Measurements from ENCODE around the gene KSR2.

Gene KSR2

DNA sequence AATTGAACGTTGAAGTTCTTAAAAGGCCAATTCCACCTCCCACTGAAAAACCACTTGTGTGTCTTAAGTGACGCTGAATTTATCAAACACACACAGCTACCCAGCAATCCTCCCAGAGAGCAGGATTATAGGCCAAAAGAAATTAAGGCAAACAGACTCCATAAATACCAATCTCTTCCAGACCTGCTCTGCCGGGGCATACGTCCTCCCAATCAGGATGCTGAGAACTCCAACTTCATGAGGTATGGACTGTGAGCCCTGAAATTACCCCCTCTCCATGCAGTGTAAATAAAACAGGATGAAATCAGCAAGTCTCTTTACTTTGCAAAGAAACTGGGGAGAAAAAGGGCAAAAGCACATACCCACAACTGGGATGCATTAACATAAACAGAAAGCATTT, 265.2 kb downstream of the KSR2 start:
- H3K36me3 ChIP-seq (ENCODE audit: control insufficient read depth, insufficient read depth, low read length) = no peaks in the 10 kb centered on the region
- no peak overlapping the region for H3K4me3 ChIP-seq (ENCODE audit: low read length)
- DNase-seq (ENCODE audit: low read depth, low spot score) = no peak
- no peaks in the 10 kb centered on the region for H3K27me3 ChIP-seq (ENCODE audit: control insufficient read depth, insufficient read depth, low read length)
- H3K9me3 ChIP-seq (ENCODE audit: control insufficient read depth, insufficient read depth, low read length) = no peaks in the 10 kb centered on the region
- WGBS (ENCODE audit: insufficient coverage, insufficient read length) = no CpG with 5 or more reads among the region's 4 CpGs
- H3K27ac ChIP-seq (ENCODE audit: low read length) = no peak overlapping the region
- peaks cover 3% of the 10 kb centered on the region; the same call in 1 of the 2 replicates for H3K4me1 ChIP-seq (ENCODE audit: control insufficient read depth, insufficient read depth, low read length)

DNA sequence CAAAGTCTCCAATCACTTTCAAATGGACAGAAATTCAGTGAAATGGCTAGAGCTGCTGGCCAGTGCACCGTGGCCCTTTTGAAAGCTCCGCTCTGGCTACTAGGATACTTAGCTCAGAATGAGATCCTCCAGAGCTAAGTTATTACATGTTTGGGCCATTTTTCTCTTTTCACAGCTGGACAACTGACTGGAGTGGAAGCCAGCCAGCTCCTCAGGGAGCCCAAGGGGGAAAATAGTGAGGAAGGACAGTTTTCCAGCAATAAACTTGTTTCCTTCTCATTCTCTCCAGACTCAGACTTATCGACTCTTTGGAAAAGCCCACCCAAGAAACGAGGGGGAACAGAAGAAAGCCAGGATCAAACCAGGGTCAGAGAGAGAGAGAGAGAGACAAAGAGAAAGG, 266.0 kb downstream of the KSR2 start:
- H3K27ac ChIP-seq (ENCODE audit: low read length) = no peak overlapping the region
- no peaks in the 10 kb centered on the region for H3K27me3 ChIP-seq (ENCODE audit: control insufficient read depth, insufficient read depth, low read length)
- peaks cover 3% of the 10 kb centered on the region; the same call in 1 of the 2 replicates for H3K4me1 ChIP-seq (ENCODE audit: control insufficient read depth, insufficient read depth, low read length)
- no peak overlapping the region for H3K4me3 ChIP-seq (ENCODE audit: low read length)
- H3K9me3 ChIP-seq (ENCODE audit: control insufficient read depth, insufficient read depth, low read length) = no peaks in the 10 kb centered on the region
- DNase-seq (ENCODE audit: low read depth, low spot score) = no peak
- no CpG with 5 or more reads among the region's 4 CpGs for WGBS (ENCODE audit: insufficient coverage, insufficient read length)
- no peaks in the 10 kb centered on the region for H3K36me3 ChIP-seq (ENCODE audit: control insufficient read depth, insufficient read depth, low read length)

GRCh38 chr12:117699575-117699974, 269.2 kb downstream of the KSR2 start:
- WGBS (ENCODE audit: insufficient coverage, insufficient read length) = no CpG with 5 or more reads among the region's 5 CpGs
- no peaks in the 10 kb centered on the region for H3K9me3 ChIP-seq (ENCODE audit: control insufficient read depth, insufficient read depth, low read length)
- no peak for DNase-seq (ENCODE audit: low read depth, low spot score)
- H3K27ac ChIP-seq (ENCODE audit: low read length) = no peak overlapping the region
- no peaks in the 10 kb centered on the region for H3K27me3 ChIP-seq (ENCODE audit: control insufficient read depth, insufficient read depth, low read length)
- H3K4me3 ChIP-seq (ENCODE audit: low read length) = no peak overlapping the region
- H3K36me3 ChIP-seq (ENCODE audit: control insufficient read depth, insufficient read depth, low read length) = no peaks in the 10 kb centered on the region
- H3K4me1 ChIP-seq (ENCODE audit: control insufficient read depth, insufficient read depth, low read length) = peaks cover 3% of the 10 kb centered on the region; the same call in 1 of the 2 replicates

GRCh38 chr12:117699118-117699517, 269.7 kb downstream of the KSR2 start:
- no peaks in the 10 kb centered on the region for H3K27me3 ChIP-seq (ENCODE audit: control insufficient read depth, insufficient read depth, low read length)
- H3K27ac ChIP-seq (ENCODE audit: low read length) = no peak overlapping the region
- no peaks in the 10 kb centered on the region for H3K9me3 ChIP-seq (ENCODE audit: control insufficient read depth, insufficient read depth, low read length)
- DNase-seq (ENCODE audit: low read depth, low spot score) = no peak
- H3K4me1 ChIP-seq (ENCODE audit: control insufficient read depth, insufficient read depth, low read length) = peaks cover 3% of the 10 kb centered on the region; the same call in 1 of the 2 replicates
- WGBS (ENCODE audit: insufficient coverage, insufficient read length) = no CpG with 5 or more reads among the region's 1 CpG
- H3K36me3 ChIP-seq (ENCODE audit: control insufficient read depth, insufficient read depth, low read length) = no peaks in the 10 kb centered on the region
- no peak overlapping the region for H3K4me3 ChIP-seq (ENCODE audit: low read length)

DNA sequence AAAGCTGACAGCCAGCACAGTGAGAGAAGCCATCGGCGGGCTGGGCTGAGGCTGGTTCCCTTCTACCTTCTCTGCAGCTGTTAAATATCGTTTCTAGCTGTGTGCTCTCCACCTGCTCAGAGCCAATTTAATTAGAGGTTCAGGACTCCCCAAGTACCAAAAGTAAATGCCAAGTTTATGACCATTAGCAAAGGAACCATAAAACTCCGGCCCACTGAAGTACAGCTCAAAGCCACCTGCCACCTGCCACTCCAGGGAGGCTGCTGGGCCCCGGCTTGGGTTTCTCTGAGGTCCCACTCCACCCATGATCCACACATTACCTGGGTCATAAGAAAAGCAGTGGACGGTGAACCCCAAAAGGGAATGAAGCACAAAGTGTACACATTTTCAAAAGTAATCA, 272.8 kb downstream of the KSR2 start:
- Histone ChIP-seq H3K4me1 (ENCODE audit: control insufficient read depth, insufficient read depth, low read length) (no peaks in the 10 kb centered on the region), H3K9me3 (ENCODE audit: control insufficient read depth, insufficient read depth, low read length) (no peaks in the 10 kb centered on the region), H3K27ac (ENCODE audit: low read length) (no peak overlapping the region), H3K27me3 (ENCODE audit: control insufficient read depth, insufficient read depth, low read length) (no peaks in the 10 kb centered on the region), H3K36me3 (ENCODE audit: control insufficient read depth, insufficient read depth, low read length) (no peaks in the 10 kb centered on the region), H3K4me3 (ENCODE audit: low read length) (no peak overlapping the region)
- WGBS (ENCODE audit: insufficient coverage, insufficient read length) = no CpG with 5 or more reads among the region's 6 CpGs
- no peak for DNase-seq (ENCODE audit: low read depth, low spot score)

GRCh38 chr12:117692512-117692911, 276.3 kb downstream of the KSR2 start:
- no peak for DNase-seq (ENCODE audit: low read depth, low spot score)
- Histone ChIP-seq H3K27ac (ENCODE audit: low read length) (no peak overlapping the region), H3K27me3 (ENCODE audit: control insufficient read depth, insufficient read depth, low read length) (no peaks in the 10 kb centered on the region), H3K4me3 (ENCODE audit: low read length) (no peak overlapping the region), H3K4me1 (ENCODE audit: control insufficient read depth, insufficient read depth, low read length) (no peaks in the 10 kb centered on the region), H3K36me3 (ENCODE audit: control insufficient read depth, insufficient read depth, low read length) (no peaks in the 10 kb centered on the region), H3K9me3 (ENCODE audit: control insufficient read depth, insufficient read depth, low read length) (no peaks in the 10 kb centered on the region)
- no CpG with 5 or more reads among the region's 2 CpGs for WGBS (ENCODE audit: insufficient coverage, insufficient read length)

GRCh38 chr12:117689857-117690256, 278.9 kb downstream of the KSR2 start:
- Histone ChIP-seq H3K9me3 (ENCODE audit: control insufficient read depth, insufficient read depth, low read length) (no peaks in the 10 kb centered on the region), H3K4me1 (ENCODE audit: control insufficient read depth, insufficient read depth, low read length) (no peaks in the 10 kb centered on the region), H3K27me3 (ENCODE audit: control insufficient read depth, insufficient read depth, low read length) (no peaks in the 10 kb centered on the region), H3K36me3 (ENCODE audit: control insufficient read depth, insufficient read depth, low read length) (no peaks in the 10 kb centered on the region), H3K27ac (ENCODE audit: low read length) (no peak overlapping the region), H3K4me3 (ENCODE audit: low read length) (no peak overlapping the region)
- no peak for DNase-seq (ENCODE audit: low read depth, low spot score)
- no CpG with 5 or more reads among the region's 1 CpG for WGBS (ENCODE audit: insufficient coverage, insufficient read length)

DNA sequence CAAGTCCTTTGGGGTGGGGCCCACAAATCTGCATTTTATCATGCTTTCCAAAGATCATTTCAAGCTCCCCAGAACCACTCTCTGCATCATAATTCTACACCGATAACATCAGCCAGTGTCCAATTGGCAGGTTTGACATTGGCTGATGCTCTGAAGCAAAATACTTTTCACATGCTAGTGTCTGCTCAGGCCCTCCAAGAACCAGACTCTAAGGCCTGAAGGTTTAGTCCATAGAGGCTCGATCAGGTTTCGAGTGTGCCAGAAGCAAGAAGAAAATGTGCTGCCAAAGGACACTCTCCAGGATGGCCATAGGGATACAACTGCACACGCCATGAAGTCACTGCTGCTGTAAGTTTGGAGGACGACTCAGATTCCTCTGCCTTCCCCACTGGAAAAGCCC, 280.3 kb downstream of the KSR2 start:
- no peak overlapping the region for H3K4me3 ChIP-seq (ENCODE audit: low read length)
- no peak for DNase-seq (ENCODE audit: low read depth, low spot score)
- H3K4me1 ChIP-seq (ENCODE audit: control insufficient read depth, insufficient read depth, low read length) = no peaks in the 10 kb centered on the region
- WGBS (ENCODE audit: insufficient coverage, insufficient read length) = no CpG with 5 or more reads among the region's 5 CpGs
- H3K27ac ChIP-seq (ENCODE audit: low read length) = no peak overlapping the region
- no peaks in the 10 kb centered on the region for H3K9me3 ChIP-seq (ENCODE audit: control insufficient read depth, insufficient read depth, low read length)
- H3K36me3 ChIP-seq (ENCODE audit: control insufficient read depth, insufficient read depth, low read length) = no peaks in the 10 kb centered on the region
- H3K27me3 ChIP-seq (ENCODE audit: control insufficient read depth, insufficient read depth, low read length) = no peaks in the 10 kb centered on the region

GRCh38 chr12:117686911-117687377, 281.8 kb downstream of the KSR2 start:
- no peak for DNase-seq (ENCODE audit: low read depth, low spot score)
- H3K36me3 ChIP-seq (ENCODE audit: control insufficient read depth, insufficient read depth, low read length) = no peaks in the 10 kb centered on the region
- no peaks in the 10 kb centered on the region for H3K9me3 ChIP-seq (ENCODE audit: control insufficient read depth, insufficient read depth, low read length)
- no peaks in the 10 kb centered on the region for H3K27me3 ChIP-seq (ENCODE audit: control insufficient read depth, insufficient read depth, low read length)
- no peak overlapping the region for H3K4me3 ChIP-seq (ENCODE audit: low read length)
- no peak overlapping the region for H3K27ac ChIP-seq (ENCODE audit: low read length)
- no CpG with 5 or more reads among the region's 8 CpGs for WGBS (ENCODE audit: insufficient coverage, insufficient read length)
- no peaks in the 10 kb centered on the region for H3K4me1 ChIP-seq (ENCODE audit: control insufficient read depth, insufficient read depth, low read length)

DNA sequence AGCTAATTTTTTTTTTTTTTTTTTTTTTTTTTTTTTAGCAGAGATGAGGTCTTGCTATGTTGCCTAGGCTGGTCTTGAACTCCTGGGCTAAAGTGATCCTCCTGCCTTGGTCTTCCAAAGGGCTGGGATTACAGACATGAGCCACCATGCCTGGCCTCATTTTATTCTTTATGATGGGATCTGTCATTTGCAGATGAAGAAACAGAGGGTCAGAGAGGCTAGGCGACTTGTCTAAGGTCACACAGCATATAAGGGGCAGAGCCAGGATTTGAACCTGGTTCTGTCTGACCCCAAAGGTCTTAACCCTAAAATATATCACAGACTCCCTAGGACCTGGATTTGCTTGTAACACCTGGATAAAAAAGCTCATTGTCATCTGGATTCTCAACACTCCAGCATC, 282.6 kb downstream of the KSR2 start:
- Histone ChIP-seq H3K4me3 (ENCODE audit: low read length) (no peak overlapping the region), H3K9me3 (ENCODE audit: control insufficient read depth, insufficient read depth, low read length) (no peaks in the 10 kb centered on the region), H3K4me1 (ENCODE audit: control insufficient read depth, insufficient read depth, low read length) (no peaks in the 10 kb centered on the region), H3K36me3 (ENCODE audit: control insufficient read depth, insufficient read depth, low read length) (no peaks in the 10 kb centered on the region), H3K27ac (ENCODE audit: low read length) (no peak overlapping the region), H3K27me3 (ENCODE audit: control insufficient read depth, insufficient read depth, low read length) (no peaks in the 10 kb centered on the region)
- no CpG with 5 or more reads among the region's 1 CpG for WGBS (ENCODE audit: insufficient coverage, insufficient read length)
- DNase-seq (ENCODE audit: low read depth, low spot score) = no peak

DNA sequence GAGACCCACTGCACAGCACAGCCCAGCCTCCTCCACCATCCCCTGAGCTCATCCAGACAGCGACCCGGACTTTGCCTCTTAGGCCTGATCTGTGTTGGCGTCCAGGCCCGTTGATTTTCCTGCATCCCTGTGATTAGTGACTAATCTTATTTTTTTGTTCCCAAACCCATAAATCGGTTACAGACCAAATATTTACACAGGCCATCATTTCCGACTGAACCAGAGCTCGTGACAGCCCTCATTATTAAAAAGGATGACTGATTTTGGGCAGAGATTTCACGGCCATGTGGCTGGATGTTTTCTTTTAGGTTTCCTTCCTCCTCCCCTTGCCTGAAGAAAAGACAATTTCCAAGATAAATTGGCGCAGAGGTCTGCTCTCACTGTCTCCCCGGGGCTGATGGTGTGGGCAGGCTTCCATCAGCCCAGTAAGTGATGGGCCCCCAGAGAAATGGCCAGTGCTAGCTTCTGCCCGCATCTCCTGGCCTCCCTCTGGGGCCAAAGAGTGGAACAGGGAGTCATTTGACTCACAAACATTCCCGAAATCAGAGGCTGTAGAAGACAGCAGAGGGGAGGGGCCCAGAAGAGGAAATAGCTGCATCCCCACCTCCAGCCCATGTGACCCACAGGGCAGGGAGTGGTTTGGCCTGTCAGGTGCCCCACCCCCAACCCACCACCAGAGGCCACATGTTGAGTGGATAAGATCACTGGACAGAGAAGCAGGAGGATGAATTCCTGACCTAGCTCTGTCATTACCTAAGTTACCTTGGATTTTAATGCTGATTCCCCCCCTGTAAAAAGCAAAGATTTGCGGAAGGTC, 283.5 kb downstream of the KSR2 start:
- Histone ChIP-seq H3K9me3 (ENCODE audit: control insufficient read depth, insufficient read depth, low read length) (no peaks in the 10 kb centered on the region), H3K4me3 (ENCODE audit: low read length) (no peak overlapping the region), H3K4me1 (ENCODE audit: control insufficient read depth, insufficient read depth, low read length) (no peaks in the 10 kb centered on the region), H3K36me3 (ENCODE audit: control insufficient read depth, insufficient read depth, low read length) (no peaks in the 10 kb centered on the region), H3K27me3 (ENCODE audit: control insufficient read depth, insufficient read depth, low read length) (no peaks in the 10 kb centered on the region), H3K27ac (ENCODE audit: low read length) (no peak overlapping the region)
- WGBS (ENCODE audit: insufficient coverage, insufficient read length) = no CpG with 5 or more reads among the region's 13 CpGs
- peak; percentile 79 for DNase-seq (ENCODE audit: low read depth, low spot score)

Measured in iPS DF 6.9 (cell line).